ENCODE data around the gene TAAR2.
"Not testable (repeated sequence)": the region's sequence is repeated elsewhere in the genome, so short reads cannot be mapped to it uniquely, and the experiment has no call there.

The TAAR2 gene, protein sequence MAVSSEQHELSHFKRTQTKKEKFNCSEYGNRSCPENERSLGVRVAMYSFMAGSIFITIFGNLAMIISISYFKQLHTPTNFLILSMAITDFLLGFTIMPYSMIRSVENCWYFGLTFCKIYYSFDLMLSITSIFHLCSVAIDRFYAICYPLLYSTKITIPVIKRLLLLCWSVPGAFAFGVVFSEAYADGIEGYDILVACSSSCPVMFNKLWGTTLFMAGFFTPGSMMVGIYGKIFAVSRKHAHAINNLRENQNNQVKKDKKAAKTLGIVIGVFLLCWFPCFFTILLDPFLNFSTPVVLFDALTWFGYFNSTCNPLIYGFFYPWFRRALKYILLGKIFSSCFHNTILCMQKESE
- 0 reads per million in 4 donors for total RNA-seq

DNA sequence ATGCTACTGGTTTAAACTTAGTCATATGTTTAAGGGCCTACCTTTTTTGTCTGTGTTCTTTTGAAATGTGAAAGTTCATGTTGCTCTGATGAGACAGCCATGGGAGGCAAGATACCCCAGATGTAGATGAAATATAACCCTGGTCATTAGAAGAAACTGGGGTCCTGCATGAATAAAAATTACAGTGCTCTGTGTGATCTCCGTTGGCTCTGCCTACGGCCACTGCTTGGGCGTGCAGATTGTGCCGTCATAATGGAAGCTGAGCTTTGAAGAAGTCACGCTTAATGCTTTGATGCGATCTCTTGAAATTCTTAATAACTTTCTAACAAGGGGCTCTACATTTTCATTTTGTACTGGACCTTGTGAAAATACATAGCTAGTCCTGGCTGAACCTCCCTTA is at the start of gene TAAR2:
TSS of gene TAAR2 (minus strand) at position 101 of the 400 bp plus-strand sequence. CDS start at position 101, 0 bp downstream.
- DNase-seq = no peak

DNA sequence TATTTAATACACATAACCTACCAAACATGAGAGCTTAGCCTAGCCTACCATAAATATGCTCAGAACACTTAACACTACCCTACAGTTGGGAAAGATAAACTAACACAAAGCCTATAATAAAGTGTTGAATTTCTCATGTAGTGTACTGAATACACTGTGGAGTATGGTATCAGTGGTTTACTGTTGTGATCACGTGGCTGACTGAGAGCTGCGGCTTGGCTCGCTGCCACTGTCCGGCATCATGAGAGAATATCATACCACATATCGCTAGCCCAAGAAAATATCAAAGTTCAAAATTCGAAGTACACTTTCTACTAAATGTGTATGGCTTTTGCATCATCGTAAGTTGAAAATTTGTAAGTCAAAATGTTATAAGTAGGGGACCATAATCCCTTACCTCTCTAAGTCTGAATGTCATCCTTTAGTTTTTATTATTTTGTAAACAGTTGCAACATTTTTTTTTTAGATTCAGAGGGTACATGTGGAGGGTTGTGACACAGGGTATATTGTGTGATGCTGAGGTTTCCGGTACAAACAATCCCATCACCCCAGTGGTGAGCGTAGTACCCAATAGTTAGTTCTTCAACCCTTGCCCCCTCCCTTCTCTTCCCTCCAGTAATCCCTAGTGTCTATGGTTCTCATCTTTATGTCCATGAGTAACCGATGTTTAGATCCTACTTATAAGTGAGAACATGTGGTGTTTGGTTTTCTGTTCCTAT is 49.5 kb upstream of the TAAR2 start:
- no peak for DNase-seq

GRCh38 chr6:132671295-132671694 is 47.2 kb upstream of the TAAR2 start:
- no peak for DNase-seq

DNA sequence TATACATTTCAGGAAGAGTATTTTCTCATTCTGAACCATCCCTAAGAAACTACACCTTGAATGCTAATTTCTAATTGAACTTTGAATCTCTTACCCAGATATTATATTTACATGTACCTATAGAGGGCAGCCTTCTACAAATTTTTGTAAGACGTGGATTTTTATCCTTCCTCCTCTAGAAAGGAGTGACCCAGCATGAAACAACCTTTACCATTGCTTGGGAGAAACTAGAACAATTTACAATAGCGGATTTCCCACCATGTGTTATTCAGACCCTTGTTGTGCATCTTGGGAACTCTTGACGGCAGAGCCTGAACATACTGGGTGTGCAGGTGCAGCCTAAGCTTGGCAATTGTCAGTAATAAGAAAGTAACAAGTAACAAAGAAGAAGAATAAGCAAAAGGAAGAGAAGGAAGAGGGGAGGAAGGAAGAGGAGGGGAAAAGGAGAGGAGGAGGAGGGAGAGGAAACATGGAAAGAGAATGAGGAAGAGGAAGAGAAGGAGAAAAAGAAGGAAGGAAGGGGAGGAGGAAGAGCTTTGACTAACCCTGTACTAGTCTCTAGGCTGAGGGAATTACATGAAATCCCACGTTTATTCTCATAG is 45.7 kb upstream of the TAAR2 start:
- DNase-seq = peak in 1 of 5 donors; percentile 51

DNA sequence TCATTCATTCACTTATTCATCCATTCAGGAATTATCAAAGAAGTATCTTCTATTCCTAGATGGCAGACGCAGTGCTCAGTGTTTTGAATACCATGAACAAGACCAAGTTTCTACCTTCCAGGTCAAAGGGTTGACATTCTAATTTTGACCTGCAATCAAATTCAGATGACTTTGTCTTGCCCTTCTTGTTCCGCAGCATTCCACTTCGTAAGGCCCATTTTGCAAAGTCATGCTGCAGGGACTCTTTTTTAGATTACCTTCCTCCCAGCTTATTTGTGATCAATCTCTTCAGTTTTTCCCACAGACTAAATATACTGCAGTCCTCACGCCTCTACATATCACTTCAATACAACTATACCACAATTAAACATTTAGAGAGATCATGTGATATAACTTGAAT is 42.0 kb upstream of the TAAR2 start:
- DNase-seq = no peak

- no peak for DNase-seq
Measured at GRCh38 chr6:132664309-132665034, 40.4 kb upstream of the TAAR2 start.

DNA sequence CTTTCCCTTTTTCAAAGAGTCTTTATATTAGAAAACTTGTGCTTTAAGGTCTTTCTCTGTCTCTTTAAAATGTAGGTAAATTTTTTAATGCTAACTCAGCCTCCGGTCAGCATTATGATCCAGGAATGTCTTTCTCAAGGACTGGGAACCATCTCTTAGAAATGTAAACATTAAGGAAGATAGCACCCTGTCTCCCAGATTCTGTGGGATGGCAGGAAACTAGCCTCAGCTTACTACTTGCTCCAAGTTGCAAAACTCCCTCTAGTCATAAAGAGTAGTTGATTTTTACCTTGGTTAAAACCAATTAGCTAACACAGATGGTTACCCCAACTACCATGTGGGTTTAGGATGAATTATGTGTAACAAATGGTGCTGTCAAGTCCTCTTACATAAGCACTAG is 39.6 kb upstream of the TAAR2 start:
- DNase-seq = no peak

GRCh38 chr6:132661906-132662305 is 37.8 kb upstream of the TAAR2 start:
- DNase-seq = no peak

GRCh38 chr6:132659082-132659481 is 35.0 kb upstream of the TAAR2 start, which contains the start of gene TAAR1:
Gene TAAR1 (minus strand): TSS chr6:132659182. CDS start chr6:132646003, 13,179 bp downstream.
- DNase-seq = no peak

- no peak for DNase-seq
Measured at GRCh38 chr6:132651062-132651461, 27.0 kb upstream of the TAAR2 start.

GRCh38 chr6:132650429-132650828 is 26.4 kb upstream of the TAAR2 start:
- DNase-seq = no peak

- DNase-seq = no peak
Measured at GRCh38 chr6:132648828-132649227, 24.8 kb upstream of the TAAR2 start.

DNA sequence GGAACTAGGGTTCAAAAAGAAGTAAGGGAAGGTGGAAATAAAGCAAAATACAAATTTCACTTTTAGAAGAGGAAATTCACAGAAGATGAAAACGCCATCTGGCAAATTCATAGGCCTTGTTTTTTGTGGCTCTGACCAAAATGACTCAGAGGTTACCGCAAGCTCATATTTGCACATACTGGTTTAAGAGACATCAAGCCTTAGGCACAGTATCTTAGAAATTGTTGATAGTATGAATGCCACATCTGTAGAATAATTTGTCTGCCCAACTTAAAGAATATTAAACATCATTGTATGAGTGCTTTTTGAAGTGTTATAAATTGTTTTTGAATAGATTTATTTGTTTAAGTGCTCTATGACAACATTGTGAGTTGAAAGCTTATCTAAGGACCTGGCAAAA is 24.3 kb upstream of the TAAR2 start:
- DNase-seq = peak in 1 of 5 donors; percentile 55

DNA sequence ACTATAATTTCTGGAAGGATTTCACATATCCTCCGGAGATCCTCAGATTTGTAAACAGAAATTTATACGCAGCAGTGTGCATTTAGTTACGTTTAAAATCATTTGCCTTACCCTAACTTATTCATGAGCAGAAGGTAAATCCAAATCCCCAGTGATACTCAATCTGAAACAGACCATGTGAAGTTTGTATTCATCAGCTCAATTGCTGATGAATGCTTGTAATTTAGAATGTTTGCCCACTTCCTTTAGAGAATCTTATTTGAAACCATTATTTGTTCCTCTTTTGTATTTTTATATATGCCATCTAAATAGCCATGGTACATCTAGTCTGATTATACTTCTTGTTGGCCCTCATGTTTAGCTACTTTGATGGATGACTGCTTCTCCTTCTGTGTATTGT is 19.5 kb upstream of the TAAR2 start:
- DNase-seq = no peak

GRCh38 chr6:132637135-132637534 is 13.1 kb upstream of the TAAR2 start:
- DNase-seq = not testable (repeated sequence)

- DNase-seq = not testable (repeated sequence)
Measured at GRCh38 chr6:132635906-132636305, 11.8 kb upstream of the TAAR2 start.

DNA sequence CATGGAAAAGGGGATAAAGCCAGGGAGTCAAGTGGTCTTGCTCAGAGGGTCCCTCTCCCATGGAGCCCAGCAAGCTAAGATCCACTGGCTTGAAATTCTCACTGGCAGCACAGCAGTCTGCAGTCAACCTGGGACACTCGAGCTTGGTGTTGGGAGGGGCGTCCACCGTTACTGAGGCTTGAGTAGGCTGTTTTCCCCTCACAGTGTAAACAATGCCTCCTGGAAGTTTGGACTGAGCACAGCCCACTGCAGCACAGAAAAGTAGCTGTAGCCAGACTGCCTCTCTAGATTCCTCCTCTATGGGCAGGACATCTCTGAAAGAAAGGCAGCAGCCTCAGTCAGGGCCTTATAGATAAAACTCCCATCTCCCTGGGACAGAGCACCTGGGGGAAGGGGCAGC is 11.2 kb upstream of the TAAR2 start:
- DNase-seq = not testable (repeated sequence)

DNA sequence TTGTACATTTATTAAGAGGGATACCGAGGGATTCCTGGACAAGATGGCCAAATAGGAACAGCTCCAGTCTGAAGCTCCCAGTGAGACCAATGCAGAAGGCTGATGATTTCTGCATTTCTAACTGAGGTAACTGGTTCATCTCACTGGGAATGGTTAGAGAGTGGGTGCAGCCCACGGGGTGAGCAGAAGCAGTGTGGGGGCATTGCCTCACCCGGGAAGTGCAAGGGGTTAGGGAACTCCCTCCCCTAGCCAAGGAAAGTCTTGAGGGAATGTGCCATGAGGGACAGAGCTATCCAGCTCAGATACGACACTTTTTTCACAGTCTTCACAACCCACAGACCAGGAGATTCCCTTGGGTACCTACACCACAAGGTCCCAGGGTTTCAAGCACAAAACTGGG is 10.7 kb upstream of the TAAR2 start:
- DNase-seq = no peak

GRCh38 chr6:132633362-132633761 is 9.3 kb upstream of the TAAR2 start:
- DNase-seq = no peak

GRCh38 chr6:132623106-132623845 is 799 bp downstream of the TAAR2 start:
- no peak for DNase-seq

GRCh38 chr6:132616677-132617076 is 7.4 kb downstream of the TAAR2 start:
- DNase-seq = no peak

- DNase-seq = no peak
Measured at GRCh38 chr6:132614554-132614953, 9.5 kb downstream of the TAAR2 start.
